ENCODE data around the gene ARHGAP12.

DNA sequence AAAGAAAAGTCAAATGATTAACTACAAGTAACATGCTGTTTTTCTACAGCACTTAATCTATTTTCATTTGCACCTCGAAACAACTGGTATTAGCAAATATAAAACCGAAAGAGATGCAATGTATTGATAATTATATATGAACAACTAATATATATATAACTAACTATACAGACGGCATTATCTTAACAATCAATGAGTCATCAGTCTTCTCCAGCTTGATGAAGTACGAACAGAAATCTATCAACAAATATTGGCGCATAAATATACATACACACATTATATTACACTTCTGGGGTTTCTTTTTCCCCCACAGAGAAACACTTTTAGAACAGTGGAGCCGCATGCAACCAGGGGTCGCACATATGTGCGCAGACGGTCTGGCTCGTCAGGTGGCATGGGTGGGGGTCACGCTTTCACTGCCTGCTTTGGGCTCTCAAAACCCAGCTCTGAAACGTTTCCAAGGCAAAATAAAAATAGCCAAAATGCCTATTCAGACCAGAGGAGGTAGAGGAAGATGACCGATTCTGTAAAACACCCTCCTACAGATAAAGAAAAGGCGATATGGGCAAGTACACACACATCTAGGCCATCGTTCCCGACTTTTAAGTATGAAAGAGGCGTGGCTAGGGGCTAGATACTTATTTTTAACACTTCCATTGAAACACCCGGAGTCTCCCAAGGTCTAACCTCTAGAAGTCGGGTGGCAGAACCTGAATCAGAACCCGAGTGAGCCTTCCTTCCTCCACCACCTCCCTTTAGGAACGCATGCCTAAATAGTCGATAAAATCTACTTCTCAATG, 1.7 kb downstream of the ARHGAP12 start:
- no peak for TF ChIP-seq POLR2A (IDR thresholded peaks at IDR 0.05; ENCODE audit: low read length)
- no peak for TF ChIP-seq GATA1 (IDR thresholded peaks at IDR 0.05; ENCODE audit: low read depth, low read length)
